Neural cell (in vitro differentiated cells): Measurements from ENCODE around the gene RPL19. TPM values are rescaled to one million over a fixed set of nuclear protein-coding genes. Genes with fewer than 3 reads are reported as not detected.

ENCODE experiments used
- H2AFZ ChIP-seq: fragments of 200-600, 300-800 bp; sonication (generic), shearing (Covaris generic); 2 replicates; pipeline ENCODE4 v1.6.0; 2014; ENCODE audit warnings: low read depth, mild to moderate bottlenecking, antibody characterized with exemption, low read length, moderate library complexity
- H3F3A ChIP-seq: fragments of 200-600 bp; shearing (Covaris generic); 2 replicates; pipeline ENCODE4 v1.6.1; 2016; ENCODE audit warnings: mild to moderate bottlenecking, moderate library complexity, mixed read lengths, antibody characterized with exemption, low read length; ENCODE audit not compliant: insufficient read depth, poor library complexity, severe bottlenecking
- H3K27ac ChIP-seq: fragments of 200-600, 300-800 bp; sonication (generic), shearing (Covaris generic); 2 replicates; pipeline ENCODE4 v1.5.1; 2014; ENCODE audit warnings: mild to moderate bottlenecking, low read length, moderate library complexity
- H3K27me3 ChIP-seq: fragments of 300-800, 200-600 bp; sonication (generic), shearing (Covaris generic); 2 replicates; pipeline ENCODE4 v1.6.0; 2014; ENCODE audit warnings: mild to moderate bottlenecking, low read depth, low read length, moderate library complexity; ENCODE audit not compliant: insufficient read depth
- H3K36me3 ChIP-seq: fragments of 300-800, 200-600 bp; sonication (generic), shearing (Covaris generic); 2 replicates; pipeline ENCODE4 v1.5.1; 2014; ENCODE audit warnings: mild to moderate bottlenecking, antibody characterized with exemption, low read length, moderate library complexity; ENCODE audit not compliant: insufficient read depth
- H3K4me2 ChIP-seq: fragments of 300-800, 200-600 bp; sonication (generic), shearing (Covaris generic); 2 replicates; pipeline ENCODE4 v1.6.0; 2014; ENCODE audit warnings: mild to moderate bottlenecking, low read length
- H3K4me3 ChIP-seq: fragments of 300-800, 200-600 bp; sonication (generic), shearing (Covaris generic); 2 replicates; pipeline ENCODE4 v1.5.1; 2014; ENCODE audit warnings: mild to moderate bottlenecking, low read length, moderate library complexity
- H3K79me2 ChIP-seq: fragments of 200-600 bp; shearing (Covaris generic); replicated peaks from 2 replicates; pipeline ENCODE4 v1.6.0; 2014; ENCODE audit warnings: mild to moderate bottlenecking, low read length, moderate library complexity; ENCODE audit not compliant: insufficient read depth
- H3K9ac ChIP-seq: fragments of 300-800, 200-600 bp; sonication (generic), shearing (Covaris generic); 2 replicates; pipeline ENCODE4 v1.6.1; 2016; ENCODE audit warnings: mild to moderate bottlenecking, low read length, mixed read lengths
- H3K9me2 ChIP-seq: fragments of 200-600 bp; shearing (Covaris generic); 2 replicates; pipeline ENCODE4 v1.6.1; 2016; ENCODE audit warnings: mild to moderate bottlenecking, low read length, mixed read lengths; ENCODE audit not compliant: insufficient read depth
- H3K9me3 ChIP-seq: fragments of 200-600, 300-800 bp; sonication (generic), shearing (Covaris generic); 2 replicates; pipeline ENCODE4 v1.6.1; 2016; ENCODE audit warnings: mild to moderate bottlenecking, mixed run types, low read length, moderate library complexity, mixed read lengths
- H4K20me1 ChIP-seq: fragments of 200-600 bp; shearing (Covaris generic); 2 replicates; pipeline ENCODE4 v1.6.1; 2016; ENCODE audit warnings: mild to moderate bottlenecking, mixed run types; ENCODE audit not compliant: insufficient read depth
- EP300 ChIP-seq: fragments of 450-650 bp; conservative IDR thresholded peaks from 2 replicates; pipeline ENCODE4 v1.6.1; 2014; ENCODE audit warnings: antibody characterized with exemption, mild to moderate bottlenecking, moderate library complexity; ENCODE audit not compliant: poor library complexity, severe bottlenecking
- EZH2 ChIP-seq: fragments of 200-600, 300-800 bp; shearing (Covaris generic), sonication (generic); IDR thresholded peaks from 2 replicates; pipeline ENCODE4 v1.6.1; 2014; ENCODE audit warnings: antibody characterized with exemption, low read length, borderline replicate concordance, mild to moderate bottlenecking; ENCODE audit not compliant: insufficient read depth, poor library complexity, severe bottlenecking
- MXI1 ChIP-seq: fragments of 450-650 bp; conservative IDR thresholded peaks from 2 replicates; pipeline ENCODE4 v1.6.1; 2014; ENCODE audit warnings: antibody characterized with exemption, mild to moderate bottlenecking; ENCODE audit not compliant: poor library complexity, severe bottlenecking
- POLR2AphosphoS5 ChIP-seq: IDR thresholded peaks from 2 replicates; pipeline ENCODE4 v1.6.1; 2012
- RAD21 ChIP-seq: fragments of 450-650 bp; conservative IDR thresholded peaks from 2 replicates; pipeline ENCODE4 v1.6.1; 2014; ENCODE audit warnings: antibody characterized with exemption, mild to moderate bottlenecking, moderate library complexity
- SMC3 ChIP-seq: fragments of 450-650 bp; conservative IDR thresholded peaks from 2 replicates; pipeline ENCODE4 v1.6.1; 2014; ENCODE audit warnings: antibody characterized with exemption, mild to moderate bottlenecking, moderate library complexity; ENCODE audit not compliant: poor library complexity
- TAF1 ChIP-seq: IDR thresholded peaks from 2 replicates; pipeline ENCODE4 v1.6.1; 2012; ENCODE audit warnings: low read depth
- polyA plus RNA-seq: library from polyadenylated mRNA; depleted of rRNA; stranded (reverse); fragments of >200 nt; gene quantifications from 2 replicates; pipeline ENCODE4 v1.2.3, GENCODE V29; 2014
- TF ChIP-seq, protein P1 (sequence below): IDR thresholded peaks from 2 replicates; pipeline ENCODE4 v1.6.1; 2012; ENCODE audit warnings: borderline replicate concordance
- TF ChIP-seq, protein P2 (sequence below): fragments of 450-650 bp; IDR thresholded peaks from 2 replicates; pipeline ENCODE4 v1.5.1; 2014; ENCODE audit warnings: antibody characterized with exemption, mild to moderate bottlenecking, moderate library complexity; ENCODE audit not compliant: poor library complexity, severe bottlenecking

Gene RPL19
- polyA plus RNA-seq, 1 donor from 2014 or later, result 1,623 TPM

DNA sequence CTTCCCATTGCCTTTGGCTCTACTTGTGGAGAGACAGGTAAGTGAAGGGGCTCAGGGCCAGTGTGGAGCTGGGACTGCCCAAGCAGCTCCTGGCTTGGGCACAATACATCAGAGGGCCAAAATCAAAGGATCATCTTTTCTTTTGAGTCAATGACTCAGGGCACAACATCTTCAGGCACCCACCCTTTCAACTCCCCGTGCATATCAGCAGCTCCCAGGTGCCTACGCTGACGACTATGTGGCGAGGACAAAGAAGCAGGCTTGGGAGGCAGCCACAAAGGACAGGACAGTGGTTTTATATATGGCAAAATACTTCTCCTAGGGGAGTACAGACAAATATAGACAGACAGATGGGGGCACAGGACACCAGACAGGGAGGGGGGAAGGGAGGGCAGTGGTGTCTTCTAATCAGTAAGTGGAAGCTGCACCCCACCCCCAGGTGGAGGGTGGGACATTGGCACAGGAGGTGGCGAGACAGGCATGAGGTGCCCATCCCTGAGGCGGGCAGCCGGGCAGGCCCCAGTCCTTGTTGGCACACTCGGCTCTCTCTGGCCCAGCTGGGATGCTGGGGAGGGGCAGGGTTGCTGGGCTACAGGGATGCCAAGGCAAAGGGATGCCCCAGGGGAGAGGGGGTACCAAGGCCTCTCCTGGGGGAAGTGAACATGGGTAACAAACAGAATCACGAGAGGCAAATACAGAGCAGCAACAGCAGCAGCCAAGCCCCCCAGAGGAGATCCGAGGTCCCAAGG lies 26.4 kb upstream of the RPL19 start:
- no peak overlapping the region for H3K27ac ChIP-seq
- H4K20me1 ChIP-seq, result no peaks in the 10 kb centered on the region
- H3K79me2 ChIP-seq, result no peaks in the 10 kb centered on the region
- no peaks in the 10 kb centered on the region for H3F3A ChIP-seq
- H3K9me2 ChIP-seq, result no peaks in the 10 kb centered on the region
- no peak overlapping the region for H3K4me3 ChIP-seq
- no peaks in the 10 kb centered on the region for H3K9me3 ChIP-seq
- peaks cover 10% of the 10 kb centered on the region for H3K36me3 ChIP-seq
- H3K27me3 ChIP-seq, result no peaks in the 10 kb centered on the region
- no peak overlapping the region for H3K9ac ChIP-seq
- no peak for TF ChIP-seq RAD21
- no peak for TF ChIP-seq EZH2
- TF ChIP-seq, protein P1, sequence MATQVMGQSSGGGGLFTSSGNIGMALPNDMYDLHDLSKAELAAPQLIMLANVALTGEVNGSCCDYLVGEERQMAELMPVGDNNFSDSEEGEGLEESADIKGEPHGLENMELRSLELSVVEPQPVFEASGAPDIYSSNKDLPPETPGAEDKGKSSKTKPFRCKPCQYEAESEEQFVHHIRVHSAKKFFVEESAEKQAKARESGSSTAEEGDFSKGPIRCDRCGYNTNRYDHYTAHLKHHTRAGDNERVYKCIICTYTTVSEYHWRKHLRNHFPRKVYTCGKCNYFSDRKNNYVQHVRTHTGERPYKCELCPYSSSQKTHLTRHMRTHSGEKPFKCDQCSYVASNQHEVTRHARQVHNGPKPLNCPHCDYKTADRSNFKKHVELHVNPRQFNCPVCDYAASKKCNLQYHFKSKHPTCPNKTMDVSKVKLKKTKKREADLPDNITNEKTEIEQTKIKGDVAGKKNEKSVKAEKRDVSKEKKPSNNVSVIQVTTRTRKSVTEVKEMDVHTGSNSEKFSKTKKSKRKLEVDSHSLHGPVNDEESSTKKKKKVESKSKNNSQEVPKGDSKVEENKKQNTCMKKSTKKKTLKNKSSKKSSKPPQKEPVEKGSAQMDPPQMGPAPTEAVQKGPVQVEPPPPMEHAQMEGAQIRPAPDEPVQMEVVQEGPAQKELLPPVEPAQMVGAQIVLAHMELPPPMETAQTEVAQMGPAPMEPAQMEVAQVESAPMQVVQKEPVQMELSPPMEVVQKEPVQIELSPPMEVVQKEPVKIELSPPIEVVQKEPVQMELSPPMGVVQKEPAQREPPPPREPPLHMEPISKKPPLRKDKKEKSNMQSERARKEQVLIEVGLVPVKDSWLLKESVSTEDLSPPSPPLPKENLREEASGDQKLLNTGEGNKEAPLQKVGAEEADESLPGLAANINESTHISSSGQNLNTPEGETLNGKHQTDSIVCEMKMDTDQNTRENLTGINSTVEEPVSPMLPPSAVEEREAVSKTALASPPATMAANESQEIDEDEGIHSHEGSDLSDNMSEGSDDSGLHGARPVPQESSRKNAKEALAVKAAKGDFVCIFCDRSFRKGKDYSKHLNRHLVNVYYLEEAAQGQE, result no peak
- no peak for TF ChIP-seq SMC3
- no peak for TF ChIP-seq TAF1
- TF ChIP-seq POLR2AphosphoS5, result no peak
- no peak for TF ChIP-seq EP300
- TF ChIP-seq MXI1, result no peak
- TF ChIP-seq, protein P2, sequence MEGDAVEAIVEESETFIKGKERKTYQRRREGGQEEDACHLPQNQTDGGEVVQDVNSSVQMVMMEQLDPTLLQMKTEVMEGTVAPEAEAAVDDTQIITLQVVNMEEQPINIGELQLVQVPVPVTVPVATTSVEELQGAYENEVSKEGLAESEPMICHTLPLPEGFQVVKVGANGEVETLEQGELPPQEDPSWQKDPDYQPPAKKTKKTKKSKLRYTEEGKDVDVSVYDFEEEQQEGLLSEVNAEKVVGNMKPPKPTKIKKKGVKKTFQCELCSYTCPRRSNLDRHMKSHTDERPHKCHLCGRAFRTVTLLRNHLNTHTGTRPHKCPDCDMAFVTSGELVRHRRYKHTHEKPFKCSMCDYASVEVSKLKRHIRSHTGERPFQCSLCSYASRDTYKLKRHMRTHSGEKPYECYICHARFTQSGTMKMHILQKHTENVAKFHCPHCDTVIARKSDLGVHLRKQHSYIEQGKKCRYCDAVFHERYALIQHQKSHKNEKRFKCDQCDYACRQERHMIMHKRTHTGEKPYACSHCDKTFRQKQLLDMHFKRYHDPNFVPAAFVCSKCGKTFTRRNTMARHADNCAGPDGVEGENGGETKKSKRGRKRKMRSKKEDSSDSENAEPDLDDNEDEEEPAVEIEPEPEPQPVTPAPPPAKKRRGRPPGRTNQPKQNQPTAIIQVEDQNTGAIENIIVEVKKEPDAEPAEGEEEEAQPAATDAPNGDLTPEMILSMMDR, result no peak
- H2AFZ ChIP-seq, result no peak overlapping the region
- no peak overlapping the region for H3K4me2 ChIP-seq

DNA sequence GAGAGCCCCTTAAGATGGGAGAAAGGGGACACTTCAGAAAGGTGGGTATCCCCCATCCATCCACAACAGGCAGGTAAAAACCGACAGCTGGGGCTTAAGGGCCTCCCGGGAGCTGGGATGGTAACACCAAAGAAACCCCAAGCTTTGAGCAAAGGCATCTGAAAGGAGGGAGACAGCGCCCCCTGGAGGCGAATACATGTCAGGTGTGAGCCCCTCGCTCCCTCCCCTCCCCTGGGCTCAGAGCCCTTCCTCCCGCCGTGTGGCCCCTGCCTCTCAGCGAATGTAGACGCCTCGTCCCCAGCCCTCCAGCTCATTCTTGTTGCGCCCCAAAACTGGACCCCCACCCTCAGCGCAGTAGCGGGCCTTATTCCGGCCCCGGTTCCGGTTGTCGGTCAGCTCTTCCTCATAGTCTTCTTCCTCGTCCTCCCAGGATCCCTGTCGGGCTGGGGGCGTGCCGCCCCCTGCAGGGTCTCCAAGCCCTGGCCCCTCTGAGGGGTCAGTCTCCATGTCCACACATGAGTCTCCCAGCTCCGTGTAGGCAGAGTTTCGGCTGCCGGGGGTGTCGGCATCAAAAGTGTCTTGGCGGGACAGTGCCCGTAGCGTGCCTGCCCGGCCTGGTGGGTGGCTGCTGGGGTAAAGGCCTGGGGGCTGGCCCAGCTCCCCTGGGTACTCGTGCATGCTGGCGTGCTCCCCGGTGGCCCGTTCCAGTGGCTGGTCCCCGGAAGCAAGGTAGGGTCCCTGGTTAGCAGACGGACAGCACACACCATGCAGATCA lies 25.0 kb upstream of the RPL19 start:
- Histone ChIP-seq H3K9me3 (no peaks in the 10 kb centered on the region), H3K36me3 (peaks cover 10% of the 10 kb centered on the region), H3K9ac (no peak overlapping the region), H3K9me2 (no peaks in the 10 kb centered on the region), H3K27ac (no peak overlapping the region), H3K79me2 (no peaks in the 10 kb centered on the region), H3K27me3 (no peaks in the 10 kb centered on the region), H3K4me2 (no peak overlapping the region), H3F3A (no peaks in the 10 kb centered on the region), H2AFZ (no peak overlapping the region), H3K4me3 (no peak overlapping the region), H4K20me1 (no peaks in the 10 kb centered on the region)
- TF ChIP-seq, protein P2, result peak; percentile 62
- TF ChIP-seq RAD21 (no peak), SMC3 (peak; percentile 44)
